MM.1S (cell line): ENCODE data around the gene KCNJ15.

Experiments
- DNase-seq: peaks from one replicate; pipeline ENCODE4 v3.0.0-alpha.2; 2015
- H2AFZ ChIP-seq: fragments of 300-600 bp; sonication (generic); 2 replicates; pipeline ENCODE4 v1.6.0; 2016; ENCODE audit warnings: antibody characterized with exemption, low read length
- H3F3A ChIP-seq: fragments of 300-600 bp; sonication (generic); 2 replicates; pipeline ENCODE4 v1.6.1; 2016; ENCODE audit warnings: mild to moderate bottlenecking, antibody characterized with exemption, low read length, moderate library complexity, mixed read lengths; ENCODE audit not compliant: insufficient read depth
- H3K27ac ChIP-seq: fragments of 300-600 bp; sonication (generic); 2 replicates; pipeline ENCODE4 v1.5.1; 2016; ENCODE audit warnings: mild to moderate bottlenecking, low read length
- H3K27me3 ChIP-seq: fragments of 300-600 bp; sonication (generic); replicated peaks from 2 replicates; pipeline ENCODE4 v1.6.0; 2016; ENCODE audit warnings: low read length; ENCODE audit not compliant: insufficient read depth
- H3K36me3 ChIP-seq: fragments of 300-600 bp; sonication (generic); replicated peaks from 2 replicates; pipeline ENCODE4 v1.6.1; 2016; ENCODE audit warnings: mild to moderate bottlenecking, low read length, mixed read lengths; ENCODE audit not compliant: insufficient read depth
- H3K4me1 ChIP-seq: fragments of 300-600 bp; sonication (generic); 2 replicates; pipeline ENCODE4 v1.6.1; 2016; ENCODE audit warnings: low read length, mixed read lengths
- H3K4me2 ChIP-seq: fragments of 300-600 bp; sonication (generic); 2 replicates; pipeline ENCODE4 v1.6.0; 2016; ENCODE audit warnings: low read depth, low read length
- H3K4me3 ChIP-seq: fragments of 300-600 bp; sonication (generic); 2 replicates; pipeline ENCODE4 v1.5.1; 2016; ENCODE audit warnings: low read length, mixed read lengths
- H3K79me2 ChIP-seq: fragments of 300-600 bp; sonication (generic); 2 replicates; pipeline ENCODE4 v1.6.1; 2016; ENCODE audit warnings: mixed run types, low read length, mixed read lengths
- H3K9ac ChIP-seq: fragments of 300-600 bp; sonication (generic); 2 replicates; pipeline ENCODE4 v1.6.1; 2016; ENCODE audit warnings: low read length, mixed read lengths
- H3K9me2 ChIP-seq: fragments of 300-600 bp; sonication (generic); replicated peaks from 2 replicates; pipeline ENCODE4 v1.6.1; 2016; ENCODE audit warnings: mild to moderate bottlenecking, low read length, mixed read lengths; ENCODE audit not compliant: insufficient read depth
- H3K9me3 ChIP-seq: fragments of 300-600 bp; sonication (generic); replicated peaks from 2 replicates; pipeline ENCODE4 v1.6.1; 2016; ENCODE audit warnings: mild to moderate bottlenecking, low read length, mixed read lengths; ENCODE audit not compliant: insufficient read depth
- H4K20me1 ChIP-seq: fragments of 300-600 bp; sonication (generic); 2 replicates; pipeline ENCODE4 v1.6.1; 2016; ENCODE audit warnings: mild to moderate bottlenecking, low read length, moderate library complexity, mixed read lengths; ENCODE audit not compliant: insufficient read depth
- EZH2 ChIP-seq: fragments of 300-600 bp; sonication (generic); optimal IDR thresholded peaks from 2 replicates; pipeline ENCODE3; 2017; ENCODE audit warnings: low read depth, mild to moderate bottlenecking, antibody characterized with exemption, low read length, mixed read lengths
- EZH2phosphoT487 ChIP-seq: fragments of 300-600 bp; sonication (generic); IDR thresholded peaks from 2 replicates; pipeline ENCODE4 v1.6.1; 2018; ENCODE audit warnings: antibody characterized with exemption, low read length
- TF ChIP-seq, protein P1 (sequence below): fragments of 300-600 bp; sonication (generic); IDR thresholded peaks from 2 replicates; pipeline ENCODE4 v1.5.1; 2016; ENCODE audit warnings: antibody characterized with exemption, low read length, mixed read lengths

KCNJ15 gene

DNA sequence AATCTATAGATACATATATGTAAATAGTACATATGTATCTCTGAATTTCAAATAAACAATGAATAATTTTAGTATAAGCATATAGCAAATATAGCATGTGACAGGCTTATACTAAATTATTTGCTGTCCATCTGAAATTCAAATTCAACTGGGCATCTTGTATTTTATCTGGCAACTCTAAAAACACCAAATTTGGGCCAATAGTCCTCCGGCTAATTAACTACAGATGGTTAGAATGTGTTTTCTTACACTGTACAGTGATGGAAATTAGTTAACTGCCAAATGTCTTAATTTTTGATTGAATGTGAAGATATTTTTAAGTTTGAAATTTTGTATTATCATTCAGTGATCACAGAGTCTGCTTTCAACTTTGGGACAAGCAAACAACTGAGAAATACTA is 30.7 kb downstream of the KCNJ15 start:
- no peak for TF ChIP-seq EZH2
- TF ChIP-seq, protein P1, sequence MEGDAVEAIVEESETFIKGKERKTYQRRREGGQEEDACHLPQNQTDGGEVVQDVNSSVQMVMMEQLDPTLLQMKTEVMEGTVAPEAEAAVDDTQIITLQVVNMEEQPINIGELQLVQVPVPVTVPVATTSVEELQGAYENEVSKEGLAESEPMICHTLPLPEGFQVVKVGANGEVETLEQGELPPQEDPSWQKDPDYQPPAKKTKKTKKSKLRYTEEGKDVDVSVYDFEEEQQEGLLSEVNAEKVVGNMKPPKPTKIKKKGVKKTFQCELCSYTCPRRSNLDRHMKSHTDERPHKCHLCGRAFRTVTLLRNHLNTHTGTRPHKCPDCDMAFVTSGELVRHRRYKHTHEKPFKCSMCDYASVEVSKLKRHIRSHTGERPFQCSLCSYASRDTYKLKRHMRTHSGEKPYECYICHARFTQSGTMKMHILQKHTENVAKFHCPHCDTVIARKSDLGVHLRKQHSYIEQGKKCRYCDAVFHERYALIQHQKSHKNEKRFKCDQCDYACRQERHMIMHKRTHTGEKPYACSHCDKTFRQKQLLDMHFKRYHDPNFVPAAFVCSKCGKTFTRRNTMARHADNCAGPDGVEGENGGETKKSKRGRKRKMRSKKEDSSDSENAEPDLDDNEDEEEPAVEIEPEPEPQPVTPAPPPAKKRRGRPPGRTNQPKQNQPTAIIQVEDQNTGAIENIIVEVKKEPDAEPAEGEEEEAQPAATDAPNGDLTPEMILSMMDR = no peak
- TF ChIP-seq EZH2phosphoT487 = no peak
- Histone ChIP-seq H3K79me2 (no peaks in the 10 kb centered on the region), H3K9me2 (no peaks in the 10 kb centered on the region), H3K9me3 (no peaks in the 10 kb centered on the region), H3K27ac (no peak overlapping the region), H3K4me2 (no peak overlapping the region), H3K27me3 (no peaks in the 10 kb centered on the region), H2AFZ (no peak overlapping the region), H3K4me3 (no peak overlapping the region), H4K20me1 (no peaks in the 10 kb centered on the region), H3K9ac (no peak overlapping the region), H3K36me3 (no peaks in the 10 kb centered on the region), H3F3A (no peaks in the 10 kb centered on the region), H3K4me1 (no peaks in the 10 kb centered on the region)
- no peak for DNase-seq

DNA sequence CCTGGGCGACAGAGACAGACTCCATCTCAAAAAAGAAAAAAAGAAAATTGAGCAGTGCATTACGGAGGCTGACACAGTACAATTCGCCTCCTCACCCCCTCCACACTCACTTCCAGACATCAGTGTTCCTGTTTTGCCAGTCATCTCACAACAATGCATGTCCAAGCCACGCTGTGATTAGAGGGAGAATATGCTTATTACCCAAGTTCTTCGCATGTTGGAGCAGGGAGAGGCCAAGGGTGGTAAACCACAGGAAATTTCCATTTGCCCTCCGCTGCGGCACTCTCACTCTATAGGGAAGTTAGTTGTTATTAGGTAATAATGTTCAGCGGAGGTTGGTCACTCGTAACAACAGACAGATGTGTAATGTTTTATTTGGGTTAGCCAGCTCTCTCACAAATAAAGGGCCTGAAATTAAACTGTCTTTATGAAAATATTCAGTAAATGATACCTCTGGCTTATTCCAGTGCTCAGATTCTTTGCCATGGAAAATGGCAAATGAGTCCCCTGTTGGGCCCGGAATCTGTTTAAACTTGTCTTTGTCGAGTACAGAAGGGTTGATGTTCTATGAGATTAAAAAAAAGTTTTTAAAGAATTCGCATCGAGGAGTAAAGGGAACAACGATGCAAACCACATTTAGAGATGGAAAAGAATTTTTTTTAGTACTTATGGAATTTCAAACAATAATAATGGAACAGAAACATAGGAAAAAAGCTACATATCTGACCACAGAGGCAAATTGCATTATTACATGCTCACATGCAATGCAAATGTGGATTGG is 33.1 kb downstream of the KCNJ15 start:
- Histone ChIP-seq H3K9ac (no peak overlapping the region), H3K27me3 (no peaks in the 10 kb centered on the region), H3K36me3 (no peaks in the 10 kb centered on the region), H3K4me1 (no peaks in the 10 kb centered on the region), H3K79me2 (no peaks in the 10 kb centered on the region), H3K9me2 (no peaks in the 10 kb centered on the region), H3K9me3 (no peaks in the 10 kb centered on the region), H3K4me3 (no peak overlapping the region), H4K20me1 (no peaks in the 10 kb centered on the region), H3K4me2 (no peak overlapping the region), H2AFZ (no peak overlapping the region), H3F3A (no peaks in the 10 kb centered on the region), H3K27ac (no peak overlapping the region)
- no peak for TF ChIP-seq EZH2phosphoT487
- no peak for DNase-seq

GRCh38 chr21:38290809-38291208 is 34.0 kb downstream of the KCNJ15 start:
- Histone ChIP-seq H3K27me3 (no peaks in the 10 kb centered on the region), H3K4me1 (no peaks in the 10 kb centered on the region), H3K79me2 (no peaks in the 10 kb centered on the region), H3K4me3 (no peak overlapping the region), H2AFZ (no peak overlapping the region), H3F3A (no peaks in the 10 kb centered on the region), H4K20me1 (no peaks in the 10 kb centered on the region), H3K9ac (no peak overlapping the region), H3K9me3 (no peaks in the 10 kb centered on the region), H3K4me2 (no peak overlapping the region), H3K9me2 (no peaks in the 10 kb centered on the region), H3K27ac (no peak overlapping the region), H3K36me3 (no peaks in the 10 kb centered on the region)
- TF ChIP-seq, protein P1 = no peak
- no peak for TF ChIP-seq EZH2
- DNase-seq = no peak

DNA sequence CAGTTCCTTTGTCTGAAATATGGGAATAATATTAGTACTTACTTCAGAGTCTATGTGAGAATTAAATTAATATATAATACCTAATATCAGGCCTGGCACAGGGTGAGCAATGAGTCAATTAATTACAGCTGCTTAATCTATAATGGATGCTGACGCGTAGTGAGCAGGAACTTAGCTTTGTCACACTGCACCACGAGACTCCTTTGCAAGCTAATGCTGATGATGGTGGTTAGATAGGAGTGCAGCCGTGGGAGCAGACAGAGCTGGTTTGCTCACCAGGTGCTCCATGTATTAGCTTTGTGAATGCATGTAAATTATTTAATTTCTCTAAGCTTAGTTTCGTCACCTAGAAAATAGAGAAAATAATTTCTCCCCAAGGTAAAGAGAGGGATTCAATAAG is 35.1 kb downstream of the KCNJ15 start:
- Histone ChIP-seq H3K4me2 (no peak overlapping the region), H4K20me1 (no peaks in the 10 kb centered on the region), H3K9me2 (no peaks in the 10 kb centered on the region), H3K9ac (no peak overlapping the region), H3K27ac (no peak overlapping the region), H3F3A (no peaks in the 10 kb centered on the region), H3K27me3 (no peaks in the 10 kb centered on the region), H2AFZ (no peak overlapping the region), H3K9me3 (no peaks in the 10 kb centered on the region), H3K79me2 (no peaks in the 10 kb centered on the region), H3K4me1 (no peaks in the 10 kb centered on the region), H3K36me3 (no peaks in the 10 kb centered on the region), H3K4me3 (no peak overlapping the region)
- TF ChIP-seq, protein P1 = no peak
- no peak for TF ChIP-seq EZH2phosphoT487
- no peak for TF ChIP-seq EZH2
- DNase-seq = no peak
